HepG2 (cell line): ENCODE measurements around the gene ATP6V0D1. TPM values are rescaled to one million over a fixed set of nuclear protein-coding genes. Genes with fewer than 3 reads are reported as not detected.
A peak's percentile ranks its signal among the peaks of the same experiment; 100 is the strongest.

Experiments used
- ARNT2 ChIP-seq: sonication (generic); formaldehyde crosslinking; IDR thresholded peaks from 2 replicates; pipeline ENCODE4 v1.8.0; 2022; ENCODE audit warnings: mild to moderate bottlenecking, low read depth, missing genetic modification reagents, moderate library complexity
- ATF6 ChIP-seq: sonication (generic); formaldehyde crosslinking; conservative IDR thresholded peaks from 2 replicates; pipeline ENCODE4 v1.4.0; 2020; ENCODE audit warnings: missing genetic modification reagents
- CHD4 ChIP-seq: fragments of 200-600 bp; sonication (generic); IDR thresholded peaks from 2 replicates; pipeline ENCODE4 v1.7.0; 2017; ENCODE audit warnings: mild to moderate bottlenecking, low read length, borderline replicate concordance
- DPF2 ChIP-seq: sonication (generic); formaldehyde crosslinking; IDR thresholded peaks from 2 replicates; pipeline ENCODE4 v1.4.0; 2020; ENCODE audit warnings: mild to moderate bottlenecking, low read depth, missing genetic modification reagents, borderline replicate concordance
- IKZF4 ChIP-seq: sonication (generic); formaldehyde crosslinking; IDR thresholded peaks from 2 replicates; pipeline ENCODE4 v1.5.1; 2020; ENCODE audit warnings: borderline replicate concordance, mild to moderate bottlenecking, low read depth, missing genetic modification reagents; ENCODE audit errors: not compliant biosample characterization
- KLF11 ChIP-seq: IDR thresholded peaks from 2 replicates; pipeline ENCODE4 v1.6.1; 2016; ENCODE audit warnings: missing compliant biosample characterization
- KLF6 ChIP-seq: IDR thresholded peaks from 2 replicates; pipeline ENCODE4 v1.8.0; 2016; ENCODE audit warnings: missing biosample characterization, missing genetic modification reagents
- MAZ ChIP-seq, 2 experiments: sonication (generic) in 1 of 2; formaldehyde crosslinking in 1 of 2; IDR thresholded peaks; 2 replicates each; pipeline versions ENCODE4 v1.5.0 to v1.6.1; 2012 to 2020; ENCODE audit warnings: low read depth in 2 of 2, mild to moderate bottlenecking in 2 of 2, borderline replicate concordance in 1 of 2, improper control_type of control experiment in 1 of 2, low read length in 1 of 2, missing genetic modification reagents in 1 of 2, moderate library complexity in 1 of 2
- PAF1 ChIP-seq: IDR thresholded peaks from 2 replicates; pipeline ENCODE4 v1.6.1; 2016; ENCODE audit warnings: missing genetic modification reagents, missing compliant biosample characterization
- SMAD3 ChIP-seq: sonication (generic); formaldehyde crosslinking; IDR thresholded peaks from 2 replicates; pipeline ENCODE4 v1.4.0; 2020; ENCODE audit warnings: missing genetic modification reagents
- U2AF2 ChIP-seq: fragments of 200-400 bp; formaldehyde crosslinking; IDR thresholded peaks from 2 replicates; pipeline ENCODE4 v1.6.1; 2017; ENCODE audit warnings: low read depth, mild to moderate bottlenecking, low read length
- ZFP36 ChIP-seq: fragments of 150-350 bp; IDR thresholded peaks from 2 replicates; pipeline ENCODE4 v1.6.1; 2018; ENCODE audit warnings: borderline replicate concordance, low read length, low read depth; ENCODE audit not compliant: partially characterized antibody
- ZIK1 ChIP-seq: sonication (generic); formaldehyde crosslinking; IDR thresholded peaks from 2 replicates; pipeline ENCODE4 v1.5.0; 2020; ENCODE audit warnings: mild to moderate bottlenecking, low read depth, missing genetic modification reagents, borderline replicate concordance
- ZNF234 ChIP-seq: sonication (generic); formaldehyde crosslinking; conservative IDR thresholded peaks from 2 replicates; pipeline ENCODE4 v1.5.1; 2020; ENCODE audit warnings: mild to moderate bottlenecking, missing genetic modification reagents
- ZNF383 ChIP-seq: sonication (generic); formaldehyde crosslinking; IDR thresholded peaks from 2 replicates; pipeline ENCODE4 v1.4.0; 2020; ENCODE audit warnings: missing genetic modification reagents, mild to moderate bottlenecking, borderline replicate concordance
- ZNF451 ChIP-seq: sonication (generic); formaldehyde crosslinking; IDR thresholded peaks from 2 replicates; pipeline ENCODE4 v1.5.0; 2020; ENCODE audit warnings: mild to moderate bottlenecking, missing genetic modification reagents
- ZNF749 ChIP-seq: sonication (generic); formaldehyde crosslinking; IDR thresholded peaks from 2 replicates; pipeline ENCODE4 v1.8.0; 2022; ENCODE audit warnings: mild to moderate bottlenecking, missing genetic modification reagents, moderate library complexity, borderline replicate concordance
- ZSCAN22 ChIP-seq: sonication (generic); formaldehyde crosslinking; IDR thresholded peaks from 2 replicates; pipeline ENCODE4 v1.4.0; 2020; ENCODE audit warnings: mild to moderate bottlenecking, missing genetic modification reagents
- polyA plus RNA-seq, 8 experiments: library from polyadenylated mRNA; depleted of rRNA in 3 of 8; stranded (reverse) in 7 of 8; unstranded in 1 of 8; fragments of >200 nt; fragmentation: Illumina TruSeq in 4 of 8; extraction: Trizol in 4 of 8; gene quantifications; 2 replicates each; pipeline versions ENCODE4 v1.2.1 to v1.2.3, GENCODE V29; 2011 to 2016; ENCODE audit warnings: low read depth in 4 of 8, missing spikeins in 1 of 8, mixed read lengths in 1 of 8; ENCODE audit not compliant: insufficient read depth in 1 of 8
- total RNA-seq, 5 experiments: library from RNA; depleted of rRNA; stranded (reverse); fragments of >200 nt; fragmentation: Illumina TruSeq; extraction: Trizol; gene quantifications; 2 replicates each; pipeline ENCODE4 v1.2.3, GENCODE V29; 2016; ENCODE audit warnings: low read depth in 1 of 5
- TF ChIP-seq, protein P1 (sequence below): sonication (generic); formaldehyde crosslinking; IDR thresholded peaks from 2 replicates; pipeline ENCODE4 v1.5.0; 2020; ENCODE audit warnings: mild to moderate bottlenecking, missing genetic modification reagents, moderate library complexity
- TF ChIP-seq, protein P2 (sequence below): sonication (generic); formaldehyde crosslinking; IDR thresholded peaks from 2 replicates; pipeline ENCODE4 v1.8.0; 2022; ENCODE audit warnings: missing genetic modification reagents, mild to moderate bottlenecking, borderline replicate concordance
- TF ChIP-seq, protein P3 (sequence below): sonication (generic); formaldehyde crosslinking; IDR thresholded peaks from 2 replicates; pipeline ENCODE4 v1.4.0; 2020; ENCODE audit warnings: missing genetic modification reagents, borderline replicate concordance

The ATP6V0D1 gene
- total and polyA plus RNA-seq, 2 of the 13 experiments (the other 11 are each of a cell fraction or from before 2014, with no cell fraction given) = 51.1 to 61.3 TPM

DNA sequence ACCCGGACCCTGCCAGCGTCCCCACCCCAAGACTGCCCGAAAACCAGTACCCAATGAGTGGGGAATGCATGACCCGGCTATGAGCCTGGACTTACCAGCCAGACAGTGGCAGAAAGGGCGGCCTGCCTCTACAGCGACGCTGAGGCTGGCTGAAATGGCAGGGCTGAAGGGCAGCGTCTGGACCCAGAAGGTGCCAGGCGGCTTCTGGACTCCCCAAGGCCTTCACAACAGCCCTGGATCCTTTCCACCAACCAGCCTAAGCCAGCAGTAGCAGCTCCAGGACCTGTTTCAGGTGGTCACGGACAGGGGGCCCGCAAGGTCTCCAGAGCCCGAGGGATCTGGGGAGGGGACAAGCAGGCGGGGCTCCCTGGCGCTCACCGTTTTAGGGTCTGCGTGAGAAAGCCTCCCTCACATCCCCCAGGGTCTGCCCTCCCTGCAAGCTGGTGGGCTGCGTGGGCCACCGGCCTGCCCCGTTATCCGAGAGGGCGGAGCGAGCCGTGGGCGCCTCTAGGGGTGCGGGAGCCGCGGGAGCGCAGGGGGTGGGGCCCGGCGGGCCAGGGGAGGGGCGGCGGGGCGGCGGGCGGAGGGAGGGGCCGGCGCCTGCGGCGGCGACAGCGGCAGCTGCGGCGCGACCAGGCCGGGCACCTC is 47.4 kb upstream of the ATP6V0D1 start, which contains the start of gene RIPOR1 (continued):
- TF ChIP-seq DPF2 (CRISPR knock-in tag) (no peak), ZIK1 (CRISPR knock-in tag) (no peak), ARNT2 (CRISPR knock-in tag) (no peak), CHD4 (no peak), ZSCAN22 (no peak), ZNF451 (CRISPR knock-in tag) (peak; percentile 33; the same call in 1 of the 2 replicates), ATF6 (no peak), IKZF4 (CRISPR knock-in tag) (no peak), ZNF234 (CRISPR knock-in tag) (no peak), ZNF383 (CRISPR knock-in tag) (no peak), PAF1 (no peak), U2AF2 (no peak), KLF11 (CRISPR knock-in tag) (peak; percentile 70; the same call in 1 of the 2 replicates), KLF6 (no peak), ZFP36 (no peak), ZNF749 (CRISPR knock-in tag) (no peak), SMAD3 (CRISPR knock-in tag) (0 out of 2 replicates have a peak, but pooled peaks have one; percentile 21), MAZ (IDR thresholded peaks at IDR 0.05; ENCODE audit: borderline replicate concordance, low read depth, low read length) (peak; percentile 49; the same call in 1 of the 2 replicates), MAZ (CRISPR knock-in tag; IDR thresholded peaks at IDR 0.05; ENCODE audit: low read depth) (peak; percentile 51; the same call in 1 of the 2 replicates)
- TF ChIP-seq, protein P1, sequence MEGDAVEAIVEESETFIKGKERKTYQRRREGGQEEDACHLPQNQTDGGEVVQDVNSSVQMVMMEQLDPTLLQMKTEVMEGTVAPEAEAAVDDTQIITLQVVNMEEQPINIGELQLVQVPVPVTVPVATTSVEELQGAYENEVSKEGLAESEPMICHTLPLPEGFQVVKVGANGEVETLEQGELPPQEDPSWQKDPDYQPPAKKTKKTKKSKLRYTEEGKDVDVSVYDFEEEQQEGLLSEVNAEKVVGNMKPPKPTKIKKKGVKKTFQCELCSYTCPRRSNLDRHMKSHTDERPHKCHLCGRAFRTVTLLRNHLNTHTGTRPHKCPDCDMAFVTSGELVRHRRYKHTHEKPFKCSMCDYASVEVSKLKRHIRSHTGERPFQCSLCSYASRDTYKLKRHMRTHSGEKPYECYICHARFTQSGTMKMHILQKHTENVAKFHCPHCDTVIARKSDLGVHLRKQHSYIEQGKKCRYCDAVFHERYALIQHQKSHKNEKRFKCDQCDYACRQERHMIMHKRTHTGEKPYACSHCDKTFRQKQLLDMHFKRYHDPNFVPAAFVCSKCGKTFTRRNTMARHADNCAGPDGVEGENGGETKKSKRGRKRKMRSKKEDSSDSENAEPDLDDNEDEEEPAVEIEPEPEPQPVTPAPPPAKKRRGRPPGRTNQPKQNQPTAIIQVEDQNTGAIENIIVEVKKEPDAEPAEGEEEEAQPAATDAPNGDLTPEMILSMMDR (CRISPR knock-in tag) = no peak; the same call in none of the 2 replicates
- TF ChIP-seq, protein P2, sequence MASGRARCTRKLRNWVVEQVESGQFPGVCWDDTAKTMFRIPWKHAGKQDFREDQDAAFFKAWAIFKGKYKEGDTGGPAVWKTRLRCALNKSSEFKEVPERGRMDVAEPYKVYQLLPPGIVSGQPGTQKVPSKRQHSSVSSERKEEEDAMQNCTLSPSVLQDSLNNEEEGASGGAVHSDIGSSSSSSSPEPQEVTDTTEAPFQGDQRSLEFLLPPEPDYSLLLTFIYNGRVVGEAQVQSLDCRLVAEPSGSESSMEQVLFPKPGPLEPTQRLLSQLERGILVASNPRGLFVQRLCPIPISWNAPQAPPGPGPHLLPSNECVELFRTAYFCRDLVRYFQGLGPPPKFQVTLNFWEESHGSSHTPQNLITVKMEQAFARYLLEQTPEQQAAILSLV (CRISPR knock-in tag) = no peak
- TF ChIP-seq, protein P3, sequence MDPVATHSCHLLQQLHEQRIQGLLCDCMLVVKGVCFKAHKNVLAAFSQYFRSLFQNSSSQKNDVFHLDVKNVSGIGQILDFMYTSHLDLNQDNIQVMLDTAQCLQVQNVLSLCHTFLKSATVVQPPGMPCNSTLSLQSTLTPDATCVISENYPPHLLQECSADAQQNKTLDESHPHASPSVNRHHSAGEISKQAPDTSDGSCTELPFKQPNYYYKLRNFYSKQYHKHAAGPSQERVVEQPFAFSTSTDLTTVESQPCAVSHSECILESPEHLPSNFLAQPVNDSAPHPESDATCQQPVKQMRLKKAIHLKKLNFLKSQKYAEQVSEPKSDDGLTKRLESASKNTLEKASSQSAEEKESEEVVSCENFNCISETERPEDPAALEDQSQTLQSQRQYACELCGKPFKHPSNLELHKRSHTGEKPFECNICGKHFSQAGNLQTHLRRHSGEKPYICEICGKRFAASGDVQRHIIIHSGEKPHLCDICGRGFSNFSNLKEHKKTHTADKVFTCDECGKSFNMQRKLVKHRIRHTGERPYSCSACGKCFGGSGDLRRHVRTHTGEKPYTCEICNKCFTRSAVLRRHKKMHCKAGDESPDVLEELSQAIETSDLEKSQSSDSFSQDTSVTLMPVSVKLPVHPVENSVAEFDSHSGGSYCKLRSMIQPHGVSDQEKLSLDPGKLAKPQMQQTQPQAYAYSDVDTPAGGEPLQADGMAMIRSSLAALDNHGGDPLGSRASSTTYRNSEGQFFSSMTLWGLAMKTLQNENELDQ (CRISPR knock-in tag) = peak; percentile 23; the same call in 1 of the 2 replicates
